HG03095 (cell line): ENCODE data around the gene TBC1D32.
"Not testable (repeated sequence)": the region's sequence is repeated elsewhere in the genome, so short reads cannot be mapped to it uniquely, and the experiment has no call there.

Experiments
- ATAC-seq: cut with Tn5 transposase; IDR thresholded peaks from one replicate; pipeline ENCODE4 v1.9.1; 2021; ENCODE audit warnings: moderate library complexity; ENCODE audit not compliant: unreplicated experiment

TBC1D32 gene

GRCh38 chr6:121134922-121135321 is 199.4 kb downstream of the TBC1D32 start:
- ATAC-seq: no peak

GRCh38 chr6:121124600-121124999 is 209.7 kb downstream of the TBC1D32 start:
- no peak for ATAC-seq

- no peak for ATAC-seq
Measured at GRCh38 chr6:121112356-121112755, 221.9 kb downstream of the TBC1D32 start.

GRCh38 chr6:121110733-121111132 is 223.5 kb downstream of the TBC1D32 start:
- no peak for ATAC-seq

- ATAC-seq: no peak
Measured at GRCh38 chr6:121106962-121107361, 227.3 kb downstream of the TBC1D32 start.

GRCh38 chr6:121105461-121105860 is 228.8 kb downstream of the TBC1D32 start:
- no peak for ATAC-seq

GRCh38 chr6:121093928-121094327 is 240.4 kb downstream of the TBC1D32 start:
- ATAC-seq: no peak

GRCh38 chr6:121090492-121090891 is 243.8 kb downstream of the TBC1D32 start:
- ATAC-seq: no peak

- no peak for ATAC-seq
Measured at GRCh38 chr6:121086876-121087275, 247.4 kb downstream of the TBC1D32 start.

GRCh38 chr6:121076119-121076518 is 258.2 kb downstream of the TBC1D32 start:
- no peak for ATAC-seq

- ATAC-seq: not testable (repeated sequence)
Measured at GRCh38 chr6:121068749-121069148, 265.5 kb downstream of the TBC1D32 start.

- ATAC-seq: no peak
Measured at GRCh38 chr6:121067381-121067780, 266.9 kb downstream of the TBC1D32 start.

- ATAC-seq: no peak
Measured at GRCh38 chr6:121064345-121064744, 269.9 kb downstream of the TBC1D32 start.

- ATAC-seq: peak; percentile 78
Measured at GRCh38 chr6:121055572-121056163, 278.6 kb downstream of the TBC1D32 start.

- ATAC-seq: not testable (repeated sequence)
Measured at GRCh38 chr6:121048593-121048992, 285.7 kb downstream of the TBC1D32 start.

- not testable (repeated sequence) for ATAC-seq
Measured at GRCh38 chr6:121044905-121045304, 289.4 kb downstream of the TBC1D32 start.

GRCh38 chr6:121043706-121044105 is 290.6 kb downstream of the TBC1D32 start:
- not testable (repeated sequence) for ATAC-seq

GRCh38 chr6:121043211-121043610 is 291.1 kb downstream of the TBC1D32 start:
- ATAC-seq: not testable (repeated sequence)

GRCh38 chr6:121042766-121043165 is 291.5 kb downstream of the TBC1D32 start:
- no peak for ATAC-seq

- no peak for ATAC-seq
Measured at GRCh38 chr6:121040831-121041230, 293.4 kb downstream of the TBC1D32 start.

- ATAC-seq: no peak
Measured at GRCh38 chr6:121033091-121033490, 301.2 kb downstream of the TBC1D32 start.

- no peak for ATAC-seq
Measured at GRCh38 chr6:121032268-121033006, 301.8 kb downstream of the TBC1D32 start.
